Measurements from ENCODE around the gene SLIT3.

DNA sequence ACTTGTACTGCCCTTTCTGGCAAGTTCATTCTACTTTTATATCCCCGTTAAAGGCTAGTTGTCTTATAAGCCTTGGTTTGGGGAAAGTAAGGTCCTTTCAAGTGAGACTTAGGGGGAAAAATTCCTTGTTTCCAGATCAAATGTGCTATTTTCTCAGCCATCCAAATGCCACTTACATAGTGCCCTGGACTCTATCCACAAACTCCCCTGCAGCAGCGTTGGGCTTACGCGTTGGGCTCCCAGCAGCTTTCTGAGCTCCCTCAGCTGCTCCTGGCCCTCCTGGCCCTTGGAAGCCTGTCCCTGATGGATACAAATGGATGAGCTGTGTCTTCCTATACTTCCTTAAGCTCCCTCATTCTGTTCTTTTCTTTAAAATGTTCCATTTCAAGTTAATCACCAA, 442.6 kb downstream of the SLIT3 start:
- TF ChIP-seq EZH2 (IDR thresholded peaks at IDR 0.05; ENCODE audit: low read length, unreplicated experiment) = no peak
- TF ChIP-seq, protein P1, sequence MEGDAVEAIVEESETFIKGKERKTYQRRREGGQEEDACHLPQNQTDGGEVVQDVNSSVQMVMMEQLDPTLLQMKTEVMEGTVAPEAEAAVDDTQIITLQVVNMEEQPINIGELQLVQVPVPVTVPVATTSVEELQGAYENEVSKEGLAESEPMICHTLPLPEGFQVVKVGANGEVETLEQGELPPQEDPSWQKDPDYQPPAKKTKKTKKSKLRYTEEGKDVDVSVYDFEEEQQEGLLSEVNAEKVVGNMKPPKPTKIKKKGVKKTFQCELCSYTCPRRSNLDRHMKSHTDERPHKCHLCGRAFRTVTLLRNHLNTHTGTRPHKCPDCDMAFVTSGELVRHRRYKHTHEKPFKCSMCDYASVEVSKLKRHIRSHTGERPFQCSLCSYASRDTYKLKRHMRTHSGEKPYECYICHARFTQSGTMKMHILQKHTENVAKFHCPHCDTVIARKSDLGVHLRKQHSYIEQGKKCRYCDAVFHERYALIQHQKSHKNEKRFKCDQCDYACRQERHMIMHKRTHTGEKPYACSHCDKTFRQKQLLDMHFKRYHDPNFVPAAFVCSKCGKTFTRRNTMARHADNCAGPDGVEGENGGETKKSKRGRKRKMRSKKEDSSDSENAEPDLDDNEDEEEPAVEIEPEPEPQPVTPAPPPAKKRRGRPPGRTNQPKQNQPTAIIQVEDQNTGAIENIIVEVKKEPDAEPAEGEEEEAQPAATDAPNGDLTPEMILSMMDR (conservative IDR thresholded peaks at IDR 0.05; ENCODE audit: low read depth, low read length) = no peak
- TF ChIP-seq EZH2phosphoT487 (IDR thresholded peaks at IDR 0.05; ENCODE audit: borderline replicate concordance, low read length) = no peak

Data from PC-3 (cell line).